Lower lobe of right lung (tissue), 2 donors: ENCODE measurements around the gene NEBL. TPM values are rescaled to one million over a fixed set of nuclear protein-coding genes. Genes with fewer than 3 reads are reported as not detected.
"Not testable (repeated sequence)": the region's sequence is repeated elsewhere in the genome, so short reads cannot be mapped to it uniquely, and the experiment has no call there.

Source experiments
- ATAC-seq, 2 donors: fragments of 200-7000 bp; cut with Tn5 transposase; one replicate each; pipeline ENCODE4 v1.9.1; 2020 to 2022; ENCODE audit warnings: mild to moderate bottlenecking in 2 of 2, moderate library complexity in 2 of 2
- DNase-seq: peaks from one replicate; pipeline ENCODE4 v3.0.0-alpha.2; 2020
- H3K27ac ChIP-seq: fragments of 200-600 bp; one replicate; pipeline ENCODE4 v1.8.0; 2022
- H3K27me3 ChIP-seq: fragments of 200-600 bp; one replicate; pipeline ENCODE4 v1.8.0; 2022; ENCODE audit warnings: low read depth
- H3K36me3 ChIP-seq: fragments of 200-600 bp; one replicate; pipeline ENCODE4 v1.8.0; 2022; ENCODE audit warnings: mild to moderate bottlenecking
- H3K4me1 ChIP-seq: fragments of 200-600 bp; one replicate; pipeline ENCODE4 v1.8.0; 2022
- H3K4me3 ChIP-seq: fragments of 200-600 bp; one replicate; pipeline ENCODE4 v1.8.0; 2022; ENCODE audit warnings: mild to moderate bottlenecking
- H3K9me3 ChIP-seq: fragments of 200-600 bp; one replicate; pipeline ENCODE4 v1.8.0; 2022
- intact Hi-C: fragments of 100-400 bp; cut with DNase I; formaldehyde crosslinking; loops from one replicate; pipeline ENCODE4 v1.11.0; 2022
- long read RNA-seq: library from polyadenylated mRNA; unstranded; transcript quantifications from one replicate; pipeline ENCODE4 v2.0.0, GENCODE V29; 2021
- total RNA-seq: library from RNA; stranded (reverse); fragmentation: NEBNext Ultra II Directional; extraction: Animal tissue kit (Norgen Biotek cat#: 25700); gene quantifications from one replicate; pipeline ENCODE4 v1.2.1, GENCODE V29; 2021
- TF ChIP-seq, protein P1 (sequence below): fragments of 200-600 bp; IDR thresholded peaks from one replicate; pipeline ENCODE4 v1.8.0; 2022; ENCODE audit warnings: antibody characterized with exemption, mild to moderate bottlenecking
- donor health status: DM: no; HTN: yes; CAD: no; lungs with severe emphysema.

The NEBL gene
- 96.4 TPM for total RNA-seq
- long read RNA-seq, transcript NEBL-203 (7 exons, 3,008 nt) = major isoform, 39 of 110 reads
- long read RNA-seq, partial matches to known transcripts = 12 of 110 reads
- long read RNA-seq, other reads (novel, unspliced or antisense) = 59 of 110 reads

DNA sequence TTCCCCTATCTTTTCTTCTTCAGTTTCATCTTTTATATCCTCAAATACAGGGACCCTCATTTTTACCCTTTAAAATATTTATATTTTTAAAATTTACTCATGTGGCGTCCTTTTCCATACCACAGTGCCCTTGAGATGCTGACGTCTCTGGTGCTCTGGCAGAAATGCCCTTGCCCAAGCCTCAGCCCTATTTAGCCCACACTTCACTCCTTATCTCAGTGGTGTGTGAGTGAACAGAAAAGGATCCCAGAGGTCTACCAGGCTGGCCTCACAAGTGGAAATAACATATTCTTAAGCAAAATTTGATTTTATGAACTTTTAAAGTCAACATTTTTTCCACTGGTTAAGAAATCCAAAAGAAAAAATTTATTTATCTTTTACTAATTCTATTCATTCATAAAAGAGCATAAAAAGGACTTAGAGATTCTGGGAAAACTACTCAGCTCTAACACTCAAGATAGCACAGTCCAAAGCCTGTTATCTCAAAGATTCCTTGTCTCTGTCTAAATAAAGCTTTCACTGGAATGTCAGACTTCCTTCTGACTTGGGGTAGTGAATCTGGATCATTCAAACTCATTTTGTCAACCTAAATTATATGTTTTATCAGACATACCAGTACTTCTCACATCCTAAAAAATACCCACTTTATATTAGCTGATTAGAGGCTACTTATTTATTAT, at the start of gene NEBL:
Gene NEBL, minus strand, starts transcription at position 166 of the 680 bp plus-strand sequence. Its CDS starts 106 bp downstream, at position 60.
- TF ChIP-seq, protein P1, sequence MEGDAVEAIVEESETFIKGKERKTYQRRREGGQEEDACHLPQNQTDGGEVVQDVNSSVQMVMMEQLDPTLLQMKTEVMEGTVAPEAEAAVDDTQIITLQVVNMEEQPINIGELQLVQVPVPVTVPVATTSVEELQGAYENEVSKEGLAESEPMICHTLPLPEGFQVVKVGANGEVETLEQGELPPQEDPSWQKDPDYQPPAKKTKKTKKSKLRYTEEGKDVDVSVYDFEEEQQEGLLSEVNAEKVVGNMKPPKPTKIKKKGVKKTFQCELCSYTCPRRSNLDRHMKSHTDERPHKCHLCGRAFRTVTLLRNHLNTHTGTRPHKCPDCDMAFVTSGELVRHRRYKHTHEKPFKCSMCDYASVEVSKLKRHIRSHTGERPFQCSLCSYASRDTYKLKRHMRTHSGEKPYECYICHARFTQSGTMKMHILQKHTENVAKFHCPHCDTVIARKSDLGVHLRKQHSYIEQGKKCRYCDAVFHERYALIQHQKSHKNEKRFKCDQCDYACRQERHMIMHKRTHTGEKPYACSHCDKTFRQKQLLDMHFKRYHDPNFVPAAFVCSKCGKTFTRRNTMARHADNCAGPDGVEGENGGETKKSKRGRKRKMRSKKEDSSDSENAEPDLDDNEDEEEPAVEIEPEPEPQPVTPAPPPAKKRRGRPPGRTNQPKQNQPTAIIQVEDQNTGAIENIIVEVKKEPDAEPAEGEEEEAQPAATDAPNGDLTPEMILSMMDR = no peak
- no peaks in the 10 kb centered on the region for H3K27me3 ChIP-seq

GRCh38 chr10:20945546-20946332, 48.6 kb upstream of the NEBL start:
- H3K9me3 ChIP-seq = no peaks in the 10 kb centered on the region
- H3K4me3 ChIP-seq = no peak overlapping the region
- DNase-seq (no peak), ATAC-seq (no peak)
- H3K4me1 ChIP-seq = no peaks in the 10 kb centered on the region
- intact Hi-C loops = no loop called here
- H3K27ac ChIP-seq = no peak overlapping the region
- no peaks in the 10 kb centered on the region for H3K27me3 ChIP-seq
- peaks cover 5% of the 10 kb centered on the region for H3K36me3 ChIP-seq
- TF ChIP-seq, protein P1 = no peak

More for the DNA sequence above, at the start of gene NEBL:
- no peak for DNase-seq
- peak in 1 of 2 donors; percentile 59 for ATAC-seq
- no peak within 1 kb of the TSS for H3K4me3 ChIP-seq
- H3K9me3 ChIP-seq = no peaks in the 10 kb centered on the region
- no peaks in the 10 kb centered on the region for H3K4me1 ChIP-seq
- no peak within 1 kb of the TSS for H3K27ac ChIP-seq
- intact Hi-C loops = no loop called here
- no peaks in the 10 kb centered on the region for H3K36me3 ChIP-seq

DNA sequence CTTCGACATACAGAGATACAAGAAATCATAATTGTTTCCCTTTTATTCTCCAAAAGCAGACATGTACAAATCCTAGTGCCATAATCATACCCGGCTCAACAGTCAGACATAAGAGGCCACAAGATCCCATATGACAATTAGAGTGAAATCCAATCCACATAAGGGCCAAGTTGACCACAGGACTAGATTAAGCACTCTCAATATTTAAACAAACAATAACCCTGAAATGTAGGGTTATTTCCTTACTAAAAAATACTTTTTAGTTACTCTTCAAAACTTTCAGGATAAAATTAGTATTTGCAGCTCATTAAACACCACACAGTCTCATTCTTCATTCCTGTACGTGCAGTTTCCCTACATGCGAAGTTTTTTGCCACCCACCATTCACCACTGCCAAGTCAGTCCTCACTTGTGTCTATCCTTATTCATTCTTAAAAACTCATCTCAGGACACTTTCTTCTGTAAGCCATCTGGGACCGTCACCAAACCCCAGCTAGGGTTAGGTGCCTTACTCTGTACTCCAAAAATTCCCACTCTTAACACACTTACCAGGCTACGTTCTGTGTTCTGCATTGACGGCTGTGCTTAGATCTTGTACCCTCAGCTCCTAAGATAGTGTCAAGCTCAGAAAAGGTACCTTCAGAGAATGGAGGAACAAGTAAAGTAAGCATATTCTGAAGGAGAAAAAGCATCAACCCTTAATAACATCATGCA, 47.8 kb upstream of the NEBL start:
- no peak for DNase-seq
- TF ChIP-seq, protein P1 = no peak
- Histone ChIP-seq H3K27me3 (no peaks in the 10 kb centered on the region), H3K36me3 (peaks cover 5% of the 10 kb centered on the region), H3K27ac (no peak overlapping the region), H3K9me3 (no peaks in the 10 kb centered on the region), H3K4me1 (no peaks in the 10 kb centered on the region), H3K4me3 (no peak overlapping the region)
- ATAC-seq = no peak
- intact Hi-C loops = no loop called here

GRCh38 chr10:20939414-20939813, 42.3 kb upstream of the NEBL start:
- H3K4me3 ChIP-seq, DNase-seq, H3K27ac ChIP-seq, intact Hi-C loops, ATAC-seq, H3K4me1 ChIP-seq, H3K9me3 ChIP-seq, H3K36me3 ChIP-seq, H3K27me3 ChIP-seq: not testable (repeated sequence)

DNA sequence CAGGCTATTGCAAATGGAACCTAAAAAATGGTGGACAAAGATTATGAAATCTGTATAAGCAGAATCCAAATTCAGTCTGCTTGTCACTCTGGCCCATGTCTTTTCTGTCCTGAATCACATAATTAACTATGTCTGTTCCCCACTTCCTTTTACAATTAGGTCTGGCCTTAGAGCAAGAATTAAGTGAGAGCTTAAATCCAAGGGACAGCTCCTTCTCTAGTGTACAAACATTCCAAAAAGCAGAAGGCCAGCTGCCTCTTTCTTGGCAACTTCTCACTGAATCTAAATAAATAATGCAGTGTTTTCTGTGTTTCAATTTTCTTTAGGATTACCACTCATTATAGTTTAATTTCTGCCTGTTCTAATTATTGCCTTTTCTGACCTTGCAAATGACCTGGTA, 39.3 kb upstream of the NEBL start:
- intact Hi-C loops = no loop called here
- DNase-seq = no peak

More for the DNA sequence above, 39.3 kb upstream of the NEBL start:
- ATAC-seq = no peak
- Histone ChIP-seq H3K4me1 (no peaks in the 10 kb centered on the region), H3K9me3 (no peaks in the 10 kb centered on the region), H3K27me3 (no peaks in the 10 kb centered on the region), H3K36me3 (no peaks in the 10 kb centered on the region), H3K4me3 (no peak overlapping the region), H3K27ac (no peak overlapping the region)
- TF ChIP-seq, protein P1 = no peak
